SK-N-SH (cell line): ENCODE measurements around the gene TELO2.

Experiments used
- GATA2 ChIP-seq: sonication (generic); formaldehyde crosslinking; IDR thresholded peaks from 2 replicates; pipeline ENCODE4 v1.5.0; 2020; ENCODE audit warnings: mild to moderate bottlenecking, missing genetic modification reagents
- RCOR1 ChIP-seq: fragments of 150-350 bp; IDR thresholded peaks from 2 replicates; pipeline ENCODE4 v1.6.1; 2017; ENCODE audit warnings: antibody characterized with exemption, low read length
- TF ChIP-seq, protein P1 (sequence below): fragments of 200-600 bp; sonication (generic); IDR thresholded peaks from 2 replicates; pipeline ENCODE4 v1.6.1; 2017; ENCODE audit warnings: antibody characterized with exemption, mild to moderate bottlenecking, moderate library complexity

DNA sequence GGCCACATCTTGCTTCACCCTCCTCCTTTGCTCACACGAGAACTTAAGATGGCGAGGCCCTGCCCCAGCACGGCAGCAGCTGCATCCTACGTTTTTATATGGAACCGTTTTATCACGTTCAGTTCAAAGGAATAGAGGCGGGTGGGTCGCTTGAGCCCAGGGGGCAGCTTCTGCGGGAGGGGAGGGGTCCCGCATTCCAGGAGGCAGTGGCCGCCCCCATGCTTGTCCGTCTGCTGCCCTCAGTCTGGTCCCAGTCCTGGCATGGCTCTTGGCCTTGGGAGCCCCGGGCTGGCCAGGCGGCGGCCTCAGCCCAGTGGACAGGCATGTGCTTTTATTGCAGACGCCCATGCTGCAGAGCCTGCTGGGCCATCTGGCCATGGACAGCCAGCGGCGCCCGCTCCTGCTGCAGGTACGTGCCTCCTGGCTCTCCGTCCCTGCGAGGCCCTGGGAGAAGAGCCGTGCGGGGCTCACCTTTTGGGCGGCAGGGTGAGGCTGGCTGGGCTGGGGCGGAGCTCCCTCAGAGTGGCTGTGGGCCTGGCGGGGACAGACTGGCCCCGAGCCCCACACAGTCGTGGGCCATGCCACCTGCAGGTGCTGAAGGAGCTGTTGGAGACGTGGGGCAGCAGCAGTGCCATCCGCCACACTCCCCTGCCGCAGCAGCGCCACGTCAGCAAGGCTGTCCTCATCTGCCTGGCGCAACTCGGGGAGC lies 6.8 kb downstream of the TELO2 start:
- TF ChIP-seq GATA2 (CRISPR knock-in tag) (no peak), RCOR1 (no peak)
- TF ChIP-seq, protein P1, sequence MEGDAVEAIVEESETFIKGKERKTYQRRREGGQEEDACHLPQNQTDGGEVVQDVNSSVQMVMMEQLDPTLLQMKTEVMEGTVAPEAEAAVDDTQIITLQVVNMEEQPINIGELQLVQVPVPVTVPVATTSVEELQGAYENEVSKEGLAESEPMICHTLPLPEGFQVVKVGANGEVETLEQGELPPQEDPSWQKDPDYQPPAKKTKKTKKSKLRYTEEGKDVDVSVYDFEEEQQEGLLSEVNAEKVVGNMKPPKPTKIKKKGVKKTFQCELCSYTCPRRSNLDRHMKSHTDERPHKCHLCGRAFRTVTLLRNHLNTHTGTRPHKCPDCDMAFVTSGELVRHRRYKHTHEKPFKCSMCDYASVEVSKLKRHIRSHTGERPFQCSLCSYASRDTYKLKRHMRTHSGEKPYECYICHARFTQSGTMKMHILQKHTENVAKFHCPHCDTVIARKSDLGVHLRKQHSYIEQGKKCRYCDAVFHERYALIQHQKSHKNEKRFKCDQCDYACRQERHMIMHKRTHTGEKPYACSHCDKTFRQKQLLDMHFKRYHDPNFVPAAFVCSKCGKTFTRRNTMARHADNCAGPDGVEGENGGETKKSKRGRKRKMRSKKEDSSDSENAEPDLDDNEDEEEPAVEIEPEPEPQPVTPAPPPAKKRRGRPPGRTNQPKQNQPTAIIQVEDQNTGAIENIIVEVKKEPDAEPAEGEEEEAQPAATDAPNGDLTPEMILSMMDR: no peak
